OCI-LY1 (cell line): ENCODE results near the gene CYB5R2.

ENCODE experiments used
- H2AFZ ChIP-seq: fragments of 200-600 bp; sonication (generic), shearing (Covaris generic); 2 replicates; pipeline ENCODE4 v1.6.0; 2014; ENCODE audit warnings: antibody characterized with exemption, mild to moderate bottlenecking, low read length
- H3F3A ChIP-seq: fragments of 200-600 bp; sonication (generic), shearing (Covaris generic); 2 replicates; pipeline ENCODE4 v1.6.0; 2014; ENCODE audit warnings: mild to moderate bottlenecking, antibody characterized with exemption, low read length, moderate library complexity; ENCODE audit not compliant: insufficient read depth
- H3K27ac ChIP-seq: fragments of 200-600 bp; sonication (generic); 2 replicates; pipeline ENCODE4 v1.5.1; 2014; ENCODE audit warnings: low read length, mixed run types, mild to moderate bottlenecking, low read depth; ENCODE audit not compliant: poor library complexity, severe bottlenecking
- H3K27me3 ChIP-seq: fragments of 200-600 bp; sonication (generic); 2 replicates; pipeline ENCODE4 v1.6.0; 2014; ENCODE audit warnings: antibody characterized with exemption, mild to moderate bottlenecking, low read length, moderate library complexity; ENCODE audit not compliant: insufficient read depth
- H3K36me3 ChIP-seq: fragments of 200-600 bp; sonication (generic); 2 replicates; pipeline ENCODE4 v1.6.1; 2014; ENCODE audit warnings: mild to moderate bottlenecking, antibody characterized with exemption, low read length, moderate library complexity, mixed read lengths; ENCODE audit not compliant: insufficient read depth
- H3K4me1 ChIP-seq: fragments of 200-600 bp; sonication (generic); 2 replicates; pipeline ENCODE4 v1.5.1; 2014; ENCODE audit warnings: mild to moderate bottlenecking, low read length, moderate library complexity; ENCODE audit not compliant: insufficient read depth, severe bottlenecking
- H3K4me2 ChIP-seq: fragments of 200-600 bp; sonication (generic), shearing (Covaris generic); 2 replicates; pipeline ENCODE4 v1.6.1; 2014; ENCODE audit warnings: low read length
- H3K4me3 ChIP-seq: fragments of 200-600 bp; sonication (generic); 2 replicates; pipeline ENCODE4 v1.5.1; 2014; ENCODE audit warnings: low read length, low read depth, mild to moderate bottlenecking, mixed read lengths; ENCODE audit not compliant: poor library complexity, severe bottlenecking
- H3K79me2 ChIP-seq: fragments of 200-600 bp; shearing (Covaris generic); 2 replicates; pipeline ENCODE4 v1.6.1; 2016; ENCODE audit warnings: mixed run types, low read length, mixed read lengths; ENCODE audit not compliant: insufficient read depth
- H3K9ac ChIP-seq: fragments of 200-600 bp; sonication (generic), shearing (Covaris generic); 2 replicates; pipeline ENCODE4 v1.6.1; 2014; ENCODE audit warnings: mild to moderate bottlenecking, low read length, mixed read lengths
- H3K9me2 ChIP-seq: fragments of 200-600 bp; sonication (generic), shearing (Covaris generic); 2 replicates; pipeline ENCODE4 v1.6.1; 2014; ENCODE audit warnings: low read depth, mild to moderate bottlenecking, low read length, mixed read lengths
- H3K9me3 ChIP-seq: fragments of 200-600 bp; shearing (Covaris generic); 2 replicates; pipeline ENCODE4 v1.6.1; 2014; ENCODE audit warnings: low read length, mixed read lengths
- H4K20me1 ChIP-seq: fragments of 200-600 bp; sonication (generic), shearing (Covaris generic); 2 replicates; pipeline ENCODE4 v1.6.0; 2016; ENCODE audit warnings: mild to moderate bottlenecking, low read length; ENCODE audit not compliant: insufficient read depth
- EZH2 ChIP-seq: fragments of 200-600 bp; sonication (generic), shearing (Covaris generic); IDR thresholded peaks from 2 replicates; pipeline ENCODE4 v1.8.0; 2017; ENCODE audit warnings: borderline replicate concordance, mixed run types, mild to moderate bottlenecking, antibody characterized with exemption, low read length, moderate library complexity, mixed read lengths
- TF ChIP-seq, protein P1 (sequence below): fragments of 200-600 bp; sonication (generic), shearing (Covaris generic); IDR thresholded peaks from 2 replicates; pipeline ENCODE4 v1.5.1; 2017; ENCODE audit warnings: mild to moderate bottlenecking, antibody characterized with exemption, low read length, moderate library complexity, mixed read lengths

CYB5R2 gene

DNA sequence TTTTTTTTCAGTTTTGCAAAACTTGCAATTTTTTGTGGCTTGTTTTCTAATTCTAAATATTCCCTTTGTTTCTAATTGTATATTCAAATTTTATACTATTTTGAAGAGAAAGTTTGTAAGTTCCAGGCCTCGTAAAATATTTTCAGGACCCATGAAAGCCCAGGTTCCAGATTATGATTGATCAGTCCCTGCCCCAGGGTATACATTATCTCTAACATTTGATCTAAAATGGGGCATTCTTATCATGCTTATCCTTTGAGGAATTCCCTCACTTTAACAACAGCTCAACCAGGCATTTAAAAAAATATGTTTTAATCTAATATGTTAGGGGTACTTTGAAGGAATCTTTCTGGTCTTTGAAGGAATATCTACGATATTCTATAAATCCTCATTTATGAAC is 26.4 kb downstream of the CYB5R2 start:
- Histone ChIP-seq H3K4me1 (no peaks in the 10 kb centered on the region), H3K4me3 (no peak overlapping the region), H2AFZ (no peak overlapping the region), H3K9me3 (no peaks in the 10 kb centered on the region), H3K4me2 (no peak overlapping the region), H3K9ac (no peak overlapping the region), H3K9me2 (no peaks in the 10 kb centered on the region), H3K36me3 (peaks cover 49% of the 10 kb centered on the region; the same call in 1 of the 2 replicates), H4K20me1 (no peaks in the 10 kb centered on the region), H3K79me2 (no peaks in the 10 kb centered on the region), H3K27ac (no peak overlapping the region), H3K27me3 (no peaks in the 10 kb centered on the region), H3F3A (no peaks in the 10 kb centered on the region)
- TF ChIP-seq, protein P1, sequence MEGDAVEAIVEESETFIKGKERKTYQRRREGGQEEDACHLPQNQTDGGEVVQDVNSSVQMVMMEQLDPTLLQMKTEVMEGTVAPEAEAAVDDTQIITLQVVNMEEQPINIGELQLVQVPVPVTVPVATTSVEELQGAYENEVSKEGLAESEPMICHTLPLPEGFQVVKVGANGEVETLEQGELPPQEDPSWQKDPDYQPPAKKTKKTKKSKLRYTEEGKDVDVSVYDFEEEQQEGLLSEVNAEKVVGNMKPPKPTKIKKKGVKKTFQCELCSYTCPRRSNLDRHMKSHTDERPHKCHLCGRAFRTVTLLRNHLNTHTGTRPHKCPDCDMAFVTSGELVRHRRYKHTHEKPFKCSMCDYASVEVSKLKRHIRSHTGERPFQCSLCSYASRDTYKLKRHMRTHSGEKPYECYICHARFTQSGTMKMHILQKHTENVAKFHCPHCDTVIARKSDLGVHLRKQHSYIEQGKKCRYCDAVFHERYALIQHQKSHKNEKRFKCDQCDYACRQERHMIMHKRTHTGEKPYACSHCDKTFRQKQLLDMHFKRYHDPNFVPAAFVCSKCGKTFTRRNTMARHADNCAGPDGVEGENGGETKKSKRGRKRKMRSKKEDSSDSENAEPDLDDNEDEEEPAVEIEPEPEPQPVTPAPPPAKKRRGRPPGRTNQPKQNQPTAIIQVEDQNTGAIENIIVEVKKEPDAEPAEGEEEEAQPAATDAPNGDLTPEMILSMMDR: no peak
- no peak for TF ChIP-seq EZH2

DNA sequence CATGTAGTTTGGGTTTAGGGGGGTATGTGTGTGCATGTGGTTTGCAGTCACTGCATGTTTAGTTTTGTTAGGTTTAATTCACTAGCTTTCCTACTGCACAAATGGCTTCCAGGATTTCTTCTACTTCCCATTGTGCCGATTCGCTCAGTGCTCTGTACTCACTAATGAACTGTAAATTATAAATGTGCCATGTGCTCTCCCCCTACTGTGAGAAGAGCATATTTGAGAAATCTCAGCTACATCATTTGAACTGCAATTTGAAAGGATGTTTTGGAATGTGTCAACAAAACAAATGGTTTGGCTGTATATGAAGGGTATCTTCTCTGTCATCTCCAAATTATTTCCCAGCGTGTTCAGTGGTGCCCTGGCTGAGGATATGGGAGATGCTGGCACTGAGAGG is 28.1 kb downstream of the CYB5R2 start:
- TF ChIP-seq EZH2: no peak
- H3K36me3 ChIP-seq: peaks cover 45% of the 10 kb centered on the region

GRCh38 chr11:7643314-7643713 is 30.0 kb downstream of the CYB5R2 start:
- TF ChIP-seq, protein P1: no peak
- TF ChIP-seq EZH2: no peak

More for the DNA sequence above, 28.1 kb downstream of the CYB5R2 start:
- Histone ChIP-seq H3F3A (no peaks in the 10 kb centered on the region), H3K9me3 (no peaks in the 10 kb centered on the region), H3K79me2 (no peaks in the 10 kb centered on the region), H2AFZ (no peak overlapping the region), H3K4me1 (no peaks in the 10 kb centered on the region), H4K20me1 (no peaks in the 10 kb centered on the region), H3K4me2 (no peak overlapping the region), H3K9me2 (no peaks in the 10 kb centered on the region), H3K27ac (no peak overlapping the region), H3K4me3 (no peak overlapping the region), H3K9ac (no peak overlapping the region), H3K27me3 (no peaks in the 10 kb centered on the region)

DNA sequence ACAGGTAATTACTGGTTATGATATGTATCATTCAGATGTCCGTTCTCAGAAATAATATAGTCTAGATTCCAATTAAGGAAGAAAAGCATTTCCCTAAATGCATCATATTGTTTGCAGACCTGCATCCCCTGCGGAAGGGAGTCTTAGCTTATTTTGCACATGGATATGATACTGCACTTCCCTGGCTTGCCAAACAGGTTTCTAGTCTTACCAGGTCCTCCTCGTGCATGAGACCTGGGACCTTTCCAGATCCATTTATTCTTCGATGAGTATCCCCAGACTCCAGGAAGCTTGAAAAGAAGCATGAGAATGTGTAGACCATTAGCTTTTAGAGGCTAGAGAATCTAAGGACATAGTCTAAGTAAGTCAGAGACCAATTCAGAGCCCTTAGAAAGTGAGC is 30.6 kb downstream of the CYB5R2 start:
- Histone ChIP-seq H3K36me3 (peaks cover 26% of the 10 kb centered on the region), H3K27me3 (no peaks in the 10 kb centered on the region), H3K4me3 (no peak overlapping the region), H3K27ac (no peak overlapping the region), H3K9me3 (no peaks in the 10 kb centered on the region), H3K4me2 (no peak overlapping the region), H3F3A (no peaks in the 10 kb centered on the region), H2AFZ (no peak overlapping the region), H3K79me2 (no peaks in the 10 kb centered on the region), H3K9me2 (no peaks in the 10 kb centered on the region), H4K20me1 (no peaks in the 10 kb centered on the region), H3K9ac (no peak overlapping the region), H3K4me1 (peaks cover 9% of the 10 kb centered on the region)
- TF ChIP-seq, protein P1: no peak
- no peak for TF ChIP-seq EZH2

More at GRCh38 chr11:7643314-7643713, 30.0 kb downstream of the CYB5R2 start:
- no peaks in the 10 kb centered on the region for H3K9me3 ChIP-seq
- no peak overlapping the region for H3K4me3 ChIP-seq
- H4K20me1 ChIP-seq: no peaks in the 10 kb centered on the region
- no peak overlapping the region for H2AFZ ChIP-seq
- no peaks in the 10 kb centered on the region for H3K9me2 ChIP-seq
- no peak overlapping the region for H3K4me2 ChIP-seq
- no peaks in the 10 kb centered on the region for H3F3A ChIP-seq
- H3K79me2 ChIP-seq: no peaks in the 10 kb centered on the region
- H3K9ac ChIP-seq: no peak overlapping the region
- H3K27ac ChIP-seq: no peak overlapping the region
- H3K4me1 ChIP-seq: peaks cover 9% of the 10 kb centered on the region
- H3K36me3 ChIP-seq: peaks cover 27% of the 10 kb centered on the region
- no peaks in the 10 kb centered on the region for H3K27me3 ChIP-seq
